Renal cortical epithelial cell (primary cell): ENCODE measurements around the gene LYPLA2. TPM values are rescaled to one million over a fixed set of nuclear protein-coding genes. Genes with fewer than 3 reads are reported as not detected.

ENCODE experiments used
- DNase-seq: peaks from one replicate; pipeline ENCODE4 v3.0.0-alpha.2; 2011; ENCODE audit warnings: low read depth
- total RNA-seq: library from RNA; depleted of rRNA; stranded (reverse); fragments of >200 nt; gene quantifications from 2 replicates; pipeline ENCODE4 v1.2.3, GENCODE V29; 2014

LYPLA2 gene
- total RNA-seq, 1 donor from 2014 or later: 111 TPM

DNA sequence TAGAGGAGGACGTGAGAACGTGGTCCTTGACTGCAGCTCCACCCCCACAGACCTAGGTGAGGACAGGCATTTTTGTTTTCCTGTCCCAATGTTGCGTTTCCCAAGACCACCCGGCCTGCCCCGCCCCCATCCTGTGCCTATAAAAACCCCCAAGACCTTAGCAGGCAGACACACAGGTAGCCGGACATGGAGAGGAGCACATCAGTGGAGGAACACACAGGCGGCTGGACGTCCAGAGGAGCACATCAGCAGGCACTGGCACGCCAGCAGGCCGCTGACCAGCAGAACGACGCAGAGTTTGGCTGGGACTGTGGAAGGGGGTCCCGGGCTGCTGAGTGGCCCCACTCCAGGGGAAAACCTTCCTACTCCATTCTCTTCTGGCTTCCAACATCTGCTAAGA is 47.0 kb downstream of the LYPLA2 start:
- no peak for DNase-seq

DNA sequence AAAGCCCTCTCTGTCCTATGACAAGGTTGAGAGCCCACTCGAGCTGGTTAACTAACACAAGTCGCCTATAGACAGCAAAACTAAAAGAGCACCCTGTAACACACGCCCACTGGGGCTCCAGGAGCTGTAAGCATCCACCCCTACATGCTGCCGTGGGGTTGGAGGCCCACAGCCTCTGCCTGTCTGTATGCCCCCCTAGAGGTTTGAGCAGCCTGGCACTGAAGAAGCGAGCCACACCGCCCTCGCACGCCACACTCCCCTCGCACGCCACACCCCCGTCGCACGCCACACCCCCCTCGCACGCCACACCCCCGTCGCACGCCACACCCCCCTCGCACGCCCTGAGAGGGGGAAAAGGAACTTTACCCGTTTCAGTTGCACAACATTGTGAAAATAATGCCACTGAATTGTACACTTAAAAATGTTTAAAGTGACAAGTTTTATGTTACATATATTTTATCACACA is 47.5 kb downstream of the LYPLA2 start:
- peak; percentile 17 for DNase-seq

DNA sequence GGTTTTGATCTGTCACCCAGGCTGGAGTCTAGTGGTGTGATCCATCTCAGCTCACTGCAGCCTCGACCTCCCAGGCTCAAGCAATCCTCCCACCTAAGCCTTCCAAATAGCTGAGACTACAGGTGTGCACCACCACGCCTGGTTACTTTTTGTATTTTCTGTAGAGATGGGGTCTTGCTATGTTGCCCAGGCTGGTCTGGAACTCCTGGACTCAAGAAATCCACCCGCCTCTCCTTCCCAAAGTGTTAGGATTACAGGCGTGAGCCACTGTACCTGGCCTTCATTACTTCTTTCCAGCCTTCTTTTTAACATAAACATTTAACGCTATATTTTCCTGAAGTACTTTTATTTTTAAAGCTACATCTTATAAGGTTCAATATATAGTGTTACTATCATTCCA is 52.7 kb downstream of the LYPLA2 start:
- DNase-seq: no peak

Other genes starting within 250 kb of the LYPLA2 start
- gene ID3, start 231.6 kb upstream of the LYPLA2 start, total RNA-seq: 29.9 and 65.3 TPM in 2 replicates
- 806 and 852 TPM in 2 replicates for gene RPL11, start 99.3 kb upstream of the LYPLA2 start, total RNA-seq
- gene ELOA, start 47.7 kb upstream of the LYPLA2 start, total RNA-seq: 20.0 and 28.1 TPM in 2 replicates
- 40.5 and 40.8 TPM in 2 replicates for gene PITHD1, start 12.7 kb upstream of the LYPLA2 start, total RNA-seq
- gene GALE, start 9.6 kb downstream of the LYPLA2 start, total RNA-seq: 54.1 and 101 TPM in 2 replicates
- 60.8 and 63.7 TPM in 2 replicates for gene HMGCL, start 34.3 kb downstream of the LYPLA2 start, total RNA-seq
- 153 and 245 TPM in 2 replicates for gene FUCA1, start 77.1 kb downstream of the LYPLA2 start, total RNA-seq
- not detected in 2 replicates for gene CNR2, start 122.2 kb downstream of the LYPLA2 start, total RNA-seq
- gene PNRC2, start 168.7 kb downstream of the LYPLA2 start, total RNA-seq: 212 and 277 TPM in 2 replicates
- 87.5 and 132 TPM in 2 replicates for gene SRSF10, start 189.2 kb downstream of the LYPLA2 start, total RNA-seq